Natural killer cell (primary cell): ENCODE data around the gene LAMP2. TPM values are rescaled to one million over a fixed set of nuclear protein-coding genes. Genes with fewer than 3 reads are reported as not detected.

ENCODE experiments used
- ATAC-seq, 3 donors: fragments of 150-1000 bp in 2 of 3; fragments of 200-7000 bp in 1 of 3; cut with Tn5 transposase; 1 replicate in 1 of 3; 2 replicates in 2 of 3; pipeline ENCODE4 v1.10.0; 2021; ENCODE audit warnings: mild to moderate bottlenecking in 2 of 3, moderate library complexity in 2 of 3
- DNase-seq, 2 donors: peaks; one replicate each; pipeline versions ENCODE4 v3.0.0 to v3.0.0-alpha.2; 2013 to 2021; ENCODE audit warnings: mixed read lengths in 1 of 2
- H3K27ac ChIP-seq: one replicate; pipeline ENCODE4 v1.5.1; 2013; ENCODE audit warnings: mild to moderate bottlenecking, low read length
- H3K27me3 ChIP-seq: one replicate; pipeline ENCODE4 v1.6.1; 2013; ENCODE audit warnings: low read length; ENCODE audit not compliant: control insufficient read depth, insufficient read depth
- H3K36me3 ChIP-seq: one replicate; pipeline ENCODE4 v1.6.1; 2013; ENCODE audit warnings: low read length; ENCODE audit not compliant: control insufficient read depth, insufficient read depth
- H3K4me1 ChIP-seq: one replicate; pipeline ENCODE4 v1.6.1; 2013; ENCODE audit warnings: low read length; ENCODE audit not compliant: control insufficient read depth, insufficient read depth
- H3K4me3 ChIP-seq: one replicate; pipeline ENCODE4 v1.5.1; 2013; ENCODE audit warnings: low read length
- H3K9me3 ChIP-seq: one replicate; pipeline ENCODE4 v1.6.1; 2013; ENCODE audit warnings: low read length; ENCODE audit not compliant: control insufficient read depth, insufficient read depth
- H3K27ac Mint-ChIP-seq, 2 donors: one replicate each; pipeline ENCODE4 v1.8.0; 2022; ENCODE audit warnings: mild to moderate bottlenecking in 2 of 2, mixed read lengths in 2 of 2, moderate library complexity in 1 of 2
- H3K27me3 Mint-ChIP-seq, 2 donors: one replicate each; pipeline ENCODE4 v1.8.0; 2022; ENCODE audit warnings: low read depth in 2 of 2, mixed read lengths in 2 of 2
- H3K36me3 Mint-ChIP-seq: one replicate; pipeline ENCODE4 v1.8.0; 2022; ENCODE audit warnings: mixed read lengths
- H3K4me1 Mint-ChIP-seq, 2 donors: one replicate each; pipeline ENCODE4 v1.8.0; 2022; ENCODE audit warnings: mixed read lengths in 2 of 2
- H3K4me3 Mint-ChIP-seq: one replicate; pipeline ENCODE4 v1.8.0; 2022; ENCODE audit warnings: mild to moderate bottlenecking, moderate library complexity, mixed read lengths
- H3K9me3 Mint-ChIP-seq, 2 donors: one replicate each; pipeline ENCODE4 v1.8.0; 2022; ENCODE audit warnings: mixed read lengths in 2 of 2
- CTCF ChIP-seq: fragments of 200-600 bp; IDR thresholded peaks from one replicate; pipeline ENCODE4 v1.8.0; 2022; ENCODE audit warnings: antibody characterized with exemption
- WGBS: methylation state at CpG from one replicate; pipeline ENCODE4 v1.1.7; 2013; ENCODE audit warnings: missing lambda C conversion rate; ENCODE audit not compliant: insufficient coverage; 5-methylcytosine and 5-hydroxymethylcytosine counted together
- intact Hi-C: fragments of 100-400 bp; cut with micrococcal nuclease; formaldehyde crosslinking; loops from one replicate; pipeline ENCODE4 v1.14.2; 2022
- total RNA-seq, 4 donors: library from RNA; stranded (reverse); fragments of 120-200 nt in 1 of 4; gene quantifications; one replicate each; pipeline versions ENCODE4 v1.2.3 to v1.2.4, GENCODE V29; 2013 to 2022

LAMP2 gene
- total RNA-seq = 10 to 100 TPM; 33.8 to 45.8 (median 39.1) TPM
- 55.0 TPM for total RNA-seq (2013)

- Histone ChIP-seq H3K27me3 (no peaks in the 10 kb centered on the region), H3K27ac (peak within 1 kb of the TSS; percentile 78), H3K4me1 (peaks cover 11% of the 10 kb centered on the region), H3K9me3 (no peaks in the 10 kb centered on the region), H3K36me3 (no peaks in the 10 kb centered on the region), H3K4me3 (peak within 1 kb of the TSS; percentile 96)
- Mint-ChIP-seq H3K36me3 (no peaks in the 10 kb centered on the region), H3K27ac (peak within 1 kb of the TSS; percentile 83 to 88), H3K9me3 (no peaks in the 10 kb centered on the region), H3K4me1 (peaks cover 21 to 29% of the 10 kb centered on the region in 2 donors), H3K4me3 (peak within 1 kb of the TSS; percentile 91), H3K27me3 (no peaks in the 10 kb centered on the region)
- intact Hi-C loops = loop anchor here (5.0 kb wide), 1 partner anchor 167 kb away; no protein-coding TSS in a partner anchor
- ATAC-seq (peak; percentile 96 to 97 (median 96)), DNase-seq (peak; percentile 74 to 88)
- TF ChIP-seq CTCF = no peak
- 0% methylated on average over 44 of the region's 50 CpGs for WGBS
Measured at GRCh38 chrX:120468825-120469525, at the start of gene LAMP2. Gene LAMP2, minus strand, starts transcription at chrX:120469296. Its CDS starts 127 bp downstream, at chrX:120469169.

GRCh38 chrX:120517936-120518335, 48.8 kb upstream of the LAMP2 start:
- no peak for TF ChIP-seq CTCF
- no peaks in the 10 kb centered on the region for H3K36me3 Mint-ChIP-seq
- H3K4me1 ChIP-seq = no peaks in the 10 kb centered on the region
- H3K27me3 ChIP-seq = no peaks in the 10 kb centered on the region
- no peak overlapping the region for H3K4me3 ChIP-seq
- no peak for ATAC-seq
- no peaks in the 10 kb centered on the region for H3K36me3 ChIP-seq
- WGBS = 100% methylated on average over 2 of the region's 3 CpGs
- H3K4me1 Mint-ChIP-seq = no peaks in the 10 kb centered on the region
- no peak overlapping the region for H3K27ac Mint-ChIP-seq
- intact Hi-C loops = no loop called here
- H3K27ac ChIP-seq = no peak overlapping the region
- H3K27me3 Mint-ChIP-seq = no peaks in the 10 kb centered on the region
- H3K4me3 Mint-ChIP-seq = no peak overlapping the region
- no peaks in the 10 kb centered on the region for H3K9me3 Mint-ChIP-seq
- no peak for DNase-seq
- no peaks in the 10 kb centered on the region for H3K9me3 ChIP-seq

- intact Hi-C loops = no loop called here
- no peaks in the 10 kb centered on the region for H3K4me1 Mint-ChIP-seq
- H3K27ac Mint-ChIP-seq = no peak overlapping the region
- no peaks in the 10 kb centered on the region for H3K36me3 Mint-ChIP-seq
- H3K4me1 ChIP-seq = no peaks in the 10 kb centered on the region
- DNase-seq = peak in 1 of 2 donors; percentile 2
- no peak overlapping the region for H3K4me3 Mint-ChIP-seq
- ATAC-seq = no peak
- 33% methylated on average over 1 of the region's 1 CpG for WGBS
- no peaks in the 10 kb centered on the region for H3K9me3 Mint-ChIP-seq
- no peak overlapping the region for H3K27ac ChIP-seq
- H3K27me3 ChIP-seq = no peaks in the 10 kb centered on the region
- H3K9me3 ChIP-seq = no peaks in the 10 kb centered on the region
- no peaks in the 10 kb centered on the region for H3K36me3 ChIP-seq
- H3K4me3 ChIP-seq = no peak overlapping the region
- no peak for TF ChIP-seq CTCF
- no peaks in the 10 kb centered on the region for H3K27me3 Mint-ChIP-seq
Measured at GRCh38 chrX:120514236-120514635, 45.1 kb upstream of the LAMP2 start.

- WGBS = no CpG with 5 or more reads among the region's 2 CpGs
- no peaks in the 10 kb centered on the region for H3K4me1 Mint-ChIP-seq
- no peak for TF ChIP-seq CTCF
Measured at GRCh38 chrX:120512627-120513026, 43.5 kb upstream of the LAMP2 start.

More at GRCh38 chrX:120512627-120513026, 43.5 kb upstream of the LAMP2 start:
- intact Hi-C loops = no loop called here
- no peaks in the 10 kb centered on the region for H3K27me3 ChIP-seq
- H3K27ac Mint-ChIP-seq = no peak overlapping the region
- H3K9me3 Mint-ChIP-seq = no peaks in the 10 kb centered on the region
- H3K4me3 Mint-ChIP-seq = no peak overlapping the region
- no peaks in the 10 kb centered on the region for H3K36me3 ChIP-seq
- no peaks in the 10 kb centered on the region for H3K4me1 ChIP-seq
- no peaks in the 10 kb centered on the region for H3K9me3 ChIP-seq
- no peaks in the 10 kb centered on the region for H3K27me3 Mint-ChIP-seq
- no peak overlapping the region for H3K27ac ChIP-seq
- H3K4me3 ChIP-seq = no peak overlapping the region
- DNase-seq = no peak
- no peaks in the 10 kb centered on the region for H3K36me3 Mint-ChIP-seq
- ATAC-seq = no peak
